GM20000 (cell line): ENCODE measurements around the gene DOP1B.

Source experiments
- DNase-seq: peaks from one replicate; pipeline ENCODE4 v3.0.0; 2012; ENCODE audit warnings: low spot score
- TF ChIP-seq, protein P1 (sequence below): IDR thresholded peaks from 2 replicates; pipeline ENCODE4 v1.5.1; 2012; ENCODE audit warnings: mild to moderate bottlenecking, control low read depth; ENCODE audit errors: extremely low read depth, missing control alignments

Gene DOP1B

DNA sequence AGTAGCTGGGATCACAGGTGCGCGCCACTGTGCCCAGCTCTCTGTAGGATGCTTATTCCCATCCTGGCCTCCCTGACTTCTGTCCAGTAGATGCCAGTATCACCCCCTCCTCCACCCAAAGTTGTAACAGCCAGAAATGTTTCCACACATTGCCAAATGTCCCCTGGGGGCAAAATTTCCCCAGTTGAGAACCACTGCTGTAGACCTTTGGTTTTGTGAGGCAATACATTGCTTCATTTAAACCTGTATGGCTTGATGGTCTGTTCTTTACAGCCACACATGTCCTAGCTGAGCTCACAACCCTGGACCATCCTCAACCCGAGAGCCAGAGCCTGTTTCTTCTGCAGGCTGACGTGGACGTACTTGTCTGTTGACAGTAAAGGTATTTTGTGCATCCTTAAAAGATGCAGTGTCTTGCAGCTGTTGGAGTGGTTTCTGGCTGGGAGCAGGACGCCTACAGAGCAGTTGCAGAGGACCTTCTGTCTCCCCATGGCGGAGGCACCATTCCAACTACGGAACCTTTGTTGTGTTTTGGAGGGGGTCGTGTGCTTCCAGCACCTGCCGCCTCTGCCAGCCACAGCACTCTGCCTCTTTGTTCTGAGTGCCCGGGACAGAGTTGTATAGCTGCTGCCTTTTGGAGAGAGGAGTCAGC is 26.6 kb downstream of the DOP1B start:
- TF ChIP-seq, protein P1, sequence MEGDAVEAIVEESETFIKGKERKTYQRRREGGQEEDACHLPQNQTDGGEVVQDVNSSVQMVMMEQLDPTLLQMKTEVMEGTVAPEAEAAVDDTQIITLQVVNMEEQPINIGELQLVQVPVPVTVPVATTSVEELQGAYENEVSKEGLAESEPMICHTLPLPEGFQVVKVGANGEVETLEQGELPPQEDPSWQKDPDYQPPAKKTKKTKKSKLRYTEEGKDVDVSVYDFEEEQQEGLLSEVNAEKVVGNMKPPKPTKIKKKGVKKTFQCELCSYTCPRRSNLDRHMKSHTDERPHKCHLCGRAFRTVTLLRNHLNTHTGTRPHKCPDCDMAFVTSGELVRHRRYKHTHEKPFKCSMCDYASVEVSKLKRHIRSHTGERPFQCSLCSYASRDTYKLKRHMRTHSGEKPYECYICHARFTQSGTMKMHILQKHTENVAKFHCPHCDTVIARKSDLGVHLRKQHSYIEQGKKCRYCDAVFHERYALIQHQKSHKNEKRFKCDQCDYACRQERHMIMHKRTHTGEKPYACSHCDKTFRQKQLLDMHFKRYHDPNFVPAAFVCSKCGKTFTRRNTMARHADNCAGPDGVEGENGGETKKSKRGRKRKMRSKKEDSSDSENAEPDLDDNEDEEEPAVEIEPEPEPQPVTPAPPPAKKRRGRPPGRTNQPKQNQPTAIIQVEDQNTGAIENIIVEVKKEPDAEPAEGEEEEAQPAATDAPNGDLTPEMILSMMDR = no peak
- DNase-seq = no peak

DNA sequence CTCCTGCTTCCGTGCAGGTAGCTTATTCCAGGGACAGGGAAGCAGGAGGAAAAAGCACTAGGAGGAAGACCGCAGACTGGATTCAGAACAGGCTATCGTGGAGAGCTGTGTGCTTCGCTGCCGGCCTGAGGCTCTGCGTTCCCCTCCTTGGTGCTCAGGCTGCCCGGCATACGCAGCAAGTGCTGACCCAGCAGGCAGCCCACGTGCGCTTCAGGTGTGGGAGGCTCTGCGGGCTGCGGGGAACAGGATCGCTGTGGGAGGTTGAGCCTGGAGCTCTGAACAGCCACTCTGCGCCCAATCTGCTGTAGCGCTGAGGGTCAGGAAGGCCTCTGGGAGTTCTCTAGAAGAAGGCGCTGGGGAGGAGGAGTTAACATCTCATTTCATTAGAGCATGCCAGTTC is 27.9 kb downstream of the DOP1B start:
- DNase-seq = no peak

DNA sequence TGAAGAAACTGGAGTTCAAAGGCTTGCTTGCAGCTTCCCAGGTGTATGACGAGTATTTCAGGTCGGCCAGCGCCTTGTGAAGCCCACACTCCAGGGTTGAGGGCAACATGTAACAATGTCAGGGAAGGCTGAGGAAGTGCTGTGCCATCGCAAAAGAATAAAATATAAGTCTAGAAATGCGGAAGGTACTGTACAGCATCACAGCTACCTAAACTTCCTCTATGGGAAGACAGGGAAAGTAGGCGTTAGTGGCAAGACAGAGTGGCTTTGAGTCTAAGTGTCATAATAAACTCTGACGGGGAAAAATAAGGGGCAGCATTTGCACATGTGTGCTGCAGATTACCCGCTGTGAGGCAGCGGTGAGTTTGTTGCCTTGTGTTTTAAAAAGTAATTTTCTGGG is 28.9 kb downstream of the DOP1B start:
- TF ChIP-seq, protein P1 = no peak
- DNase-seq = no peak

More for the DNA sequence above, 27.9 kb downstream of the DOP1B start:
- TF ChIP-seq, protein P1 = no peak

DNA sequence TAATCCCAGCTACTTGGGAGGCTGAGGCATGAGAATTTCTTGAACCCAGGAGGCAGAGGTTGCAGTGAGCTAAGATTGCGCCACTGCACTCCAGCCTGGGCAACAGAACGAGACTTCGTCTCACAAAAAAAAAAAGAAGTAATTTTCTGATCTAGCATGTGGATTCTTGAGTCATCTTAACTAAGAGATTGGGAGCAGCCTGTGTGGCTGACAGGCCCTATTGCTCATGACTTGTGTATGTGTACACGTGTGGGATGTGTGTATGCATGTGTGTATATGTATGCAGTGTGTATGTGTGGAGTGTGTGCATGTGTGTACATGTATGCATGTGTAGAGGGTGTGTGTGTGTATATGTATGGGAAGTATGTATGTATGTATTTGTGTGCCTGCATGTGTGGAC is 29.5 kb downstream of the DOP1B start:
- DNase-seq = no peak
- TF ChIP-seq, protein P1 = no peak

DNA sequence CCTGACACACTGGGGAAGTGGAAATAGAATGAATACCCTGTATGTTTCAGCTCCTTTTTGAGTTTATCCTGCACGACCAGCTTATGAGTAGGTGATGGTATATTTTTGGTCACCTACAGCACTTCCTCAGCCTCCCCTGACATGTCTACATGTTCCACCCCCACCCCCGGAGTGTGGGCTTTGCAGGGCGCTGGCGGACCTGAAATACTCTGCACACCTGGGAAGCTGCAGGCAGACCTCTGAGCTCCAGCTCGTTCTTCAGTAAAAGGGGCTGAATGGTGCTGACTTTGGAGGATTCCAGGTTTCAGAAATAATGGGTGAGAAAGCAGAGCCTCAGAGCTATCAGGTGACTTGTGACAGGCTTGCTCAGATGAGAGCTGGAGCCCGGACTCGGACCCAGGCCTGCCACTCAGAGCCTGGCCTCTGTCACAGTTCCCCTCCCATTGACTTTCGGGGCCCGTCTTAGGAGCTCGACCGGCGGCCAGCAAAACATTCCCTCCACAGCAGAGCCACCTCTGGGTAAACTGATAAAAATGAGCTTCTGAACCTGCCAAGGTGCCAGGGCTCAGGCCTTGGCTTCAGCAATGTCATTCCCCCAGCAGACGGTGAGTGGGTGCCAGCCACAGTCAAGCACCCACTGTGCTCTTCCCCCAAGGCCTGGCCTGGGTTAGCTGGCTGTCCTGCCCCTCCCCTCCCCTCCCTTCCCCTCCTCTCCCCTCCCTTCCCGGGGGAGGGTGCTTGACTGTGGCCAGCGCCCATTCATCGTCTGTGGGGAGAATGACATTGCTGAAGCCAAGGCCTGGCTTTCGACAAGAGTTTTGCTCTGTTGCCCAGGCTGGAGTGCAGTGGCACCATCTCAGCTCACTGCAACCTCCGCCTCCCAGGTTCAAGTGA is 30.1 kb downstream of the DOP1B start:
- no peak for DNase-seq
- TF ChIP-seq, protein P1 = no peak

DNA sequence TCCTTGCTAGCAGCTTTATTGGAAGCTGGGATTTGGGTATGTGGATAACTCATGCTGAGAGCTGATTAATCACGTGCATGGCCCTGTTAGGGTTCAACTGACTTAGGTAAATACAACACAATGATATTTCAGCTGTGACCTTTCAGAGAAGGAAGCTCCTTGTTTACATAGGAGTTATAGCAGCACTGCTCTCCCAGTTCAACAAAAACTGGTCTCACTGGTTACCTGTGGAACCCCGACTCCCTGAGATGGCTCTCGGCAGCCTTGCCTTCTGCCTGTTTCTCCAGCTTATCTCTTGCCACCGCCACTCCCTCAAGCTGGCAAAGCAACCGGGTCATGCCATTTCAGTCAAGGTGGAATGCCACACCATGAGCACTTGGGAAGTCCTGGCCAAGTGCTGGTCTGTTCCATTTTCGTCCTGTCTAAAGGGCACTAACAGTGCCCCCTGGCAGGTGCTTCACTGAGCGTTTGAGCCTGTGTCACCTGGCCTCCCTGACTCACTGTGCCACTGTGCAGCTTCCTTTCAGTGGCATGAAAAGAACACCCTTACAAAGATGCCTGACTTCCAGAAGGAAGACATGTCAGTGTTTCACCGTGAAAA is 31.6 kb downstream of the DOP1B start:
- TF ChIP-seq, protein P1 = no peak
- DNase-seq = no peak

DNA sequence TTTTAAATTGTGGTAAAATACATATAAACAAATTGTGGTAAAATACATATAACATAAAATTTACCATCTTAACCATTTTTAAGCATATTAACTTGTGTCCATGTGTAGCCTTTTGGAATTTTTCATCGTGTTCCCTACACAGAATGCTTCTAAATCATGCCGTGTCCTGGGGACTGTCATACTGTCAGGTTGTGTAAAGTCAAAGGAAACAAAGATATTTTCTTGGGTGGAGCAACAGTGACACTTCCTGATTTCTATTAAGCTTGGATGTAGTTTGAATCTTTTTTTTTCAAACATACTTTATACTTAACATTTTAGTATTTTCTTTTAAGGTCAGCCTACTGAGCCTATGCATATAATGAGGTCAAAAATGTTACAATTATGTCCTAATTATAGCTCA is 32.3 kb downstream of the DOP1B start:
- TF ChIP-seq, protein P1 = no peak
- DNase-seq = no peak
